Stimulated activated naive CD4-positive, alpha-beta T cell treated with Interleukin-2 at 50 U/mL for 16 hours (primary cell): ENCODE measurements around the gene LIX1.
"Not testable (repeated sequence)": the region's sequence is repeated elsewhere in the genome, so short reads cannot be mapped to it uniquely, and the experiment has no call there.

Experiments
- DNase-seq: peaks from one replicate; lab custom pipeline; 2025; lab: John Stamatoyannopoulos, UW

The LIX1 gene

DNA sequence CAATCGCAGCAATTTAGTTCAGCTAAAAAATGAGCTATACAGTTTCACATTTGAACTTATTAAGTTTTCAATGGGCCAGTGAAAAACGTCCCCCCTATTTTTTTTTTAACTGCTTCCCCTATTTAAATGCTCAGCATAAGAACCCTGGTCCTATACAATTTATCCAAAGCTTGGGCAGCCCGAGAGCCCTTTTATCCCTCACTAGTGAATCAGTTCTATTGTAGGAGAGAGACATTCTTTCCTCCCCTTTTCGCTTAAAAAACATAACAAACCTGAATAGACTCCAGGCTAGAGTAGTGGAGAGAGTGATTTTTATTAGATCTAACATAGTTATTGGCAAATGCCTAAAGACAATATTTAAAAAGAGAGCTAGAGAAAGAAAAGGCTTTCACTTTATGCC lies 1.4 kb downstream of the LIX1 start:
- DNase-seq: no peak

DNA sequence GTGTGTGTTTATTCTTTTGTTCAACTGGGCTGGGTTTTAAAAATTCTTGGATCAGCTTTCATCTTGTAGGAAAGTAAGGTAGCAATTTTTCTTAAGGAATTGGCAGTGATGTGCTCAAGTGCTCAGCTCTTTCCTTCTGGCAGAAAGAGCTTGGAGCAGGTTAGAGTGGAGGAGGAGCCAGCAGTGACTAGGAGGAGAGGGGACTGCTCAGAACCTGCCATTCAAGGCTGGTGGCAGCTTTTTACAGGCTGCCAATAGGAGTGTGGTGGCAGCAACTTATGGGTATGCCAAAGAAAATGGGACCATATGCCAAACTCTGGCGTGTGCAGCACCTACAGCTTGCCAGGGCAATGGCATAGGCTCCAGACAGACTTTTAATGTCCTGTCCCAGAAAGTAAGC lies 2.2 kb downstream of the LIX1 start:
- DNase-seq: not testable (repeated sequence)

GRCh38 chr5:97136475-97136874 lies 5.9 kb downstream of the LIX1 start:
- no peak for DNase-seq

GRCh38 chr5:97135868-97136267 lies 6.5 kb downstream of the LIX1 start:
- DNase-seq: no peak

DNA sequence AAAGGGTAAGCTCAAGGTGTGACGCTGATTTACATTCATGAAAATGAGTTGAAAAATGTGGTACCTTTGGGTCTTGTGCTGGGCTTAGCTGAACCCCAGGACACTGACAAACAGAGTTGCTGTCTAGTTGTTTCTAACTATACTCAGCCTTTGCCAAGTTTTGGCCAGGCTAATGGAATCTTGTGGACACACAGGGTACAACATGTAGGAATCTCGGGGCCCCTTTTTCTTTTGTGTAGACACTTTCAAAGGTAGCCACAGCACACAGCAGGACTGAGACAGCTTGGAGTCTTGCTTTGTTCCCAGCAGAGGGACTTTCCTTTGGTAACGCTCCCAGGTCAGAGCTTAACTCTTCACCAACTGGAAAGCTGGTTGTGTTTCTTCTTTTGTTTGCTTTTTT lies 7.8 kb downstream of the LIX1 start:
- DNase-seq: no peak

- DNase-seq: no peak
These were observed 9.3 kb downstream of the LIX1 start for GRCh38 chr5:97133101-97133500.

- DNase-seq: no peak
These were observed 10.5 kb downstream of the LIX1 start for GRCh38 chr5:97131921-97132320.

- DNase-seq: no peak
These were observed 11.2 kb downstream of the LIX1 start for GRCh38 chr5:97131139-97131710.

DNA sequence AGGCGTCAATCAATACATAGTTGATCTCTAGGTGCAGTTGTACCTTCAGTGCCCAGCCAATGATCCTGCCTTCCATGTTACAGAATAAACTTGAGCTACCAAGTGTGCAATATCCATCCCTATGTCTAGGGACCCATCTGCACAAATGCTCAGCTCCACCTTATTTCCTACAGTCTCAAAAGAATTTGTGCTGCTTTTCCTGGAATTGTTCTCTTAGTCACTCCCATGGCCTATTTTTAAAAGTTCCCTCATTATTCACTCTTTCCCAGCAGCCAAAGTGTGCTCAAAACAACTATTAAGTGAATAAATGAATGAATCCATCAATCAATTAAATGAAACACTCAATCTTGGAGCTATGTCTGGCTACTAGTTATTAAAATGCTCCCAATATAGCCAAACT lies 14.7 kb downstream of the LIX1 start:
- DNase-seq: no peak

DNA sequence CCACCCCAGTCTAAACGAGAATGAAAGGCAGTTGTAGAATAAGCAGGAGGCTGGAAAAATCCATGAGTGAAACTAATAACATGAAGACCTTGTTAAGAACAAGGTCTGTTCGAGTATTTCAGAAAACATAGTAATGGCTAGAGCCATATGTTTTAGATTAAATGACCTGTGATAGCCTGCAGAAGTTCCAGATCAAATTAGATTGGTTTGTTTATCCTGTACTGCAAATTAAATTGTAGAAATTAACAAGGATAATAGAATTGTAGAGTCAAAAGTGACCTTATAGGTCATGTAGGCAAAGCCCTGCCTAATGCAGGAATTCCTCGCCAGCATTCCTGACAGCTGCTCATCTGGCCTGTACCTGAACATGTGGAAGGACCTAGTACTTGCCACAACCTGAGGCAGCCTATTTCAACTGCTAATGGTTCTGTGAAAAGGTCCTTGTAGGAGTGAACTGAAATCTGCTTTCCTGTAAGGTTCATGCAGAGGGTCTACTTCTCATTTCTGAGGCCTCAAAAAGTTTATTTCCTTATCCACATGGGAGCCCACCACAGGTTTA lies 17.2 kb downstream of the LIX1 start:
- no peak for DNase-seq

GRCh38 chr5:97124335-97124734 lies 18.1 kb downstream of the LIX1 start:
- no peak for DNase-seq

GRCh38 chr5:97121848-97122247 lies 20.6 kb downstream of the LIX1 start:
- DNase-seq: no peak

- no peak for DNase-seq
These were observed 22.2 kb downstream of the LIX1 start for GRCh38 chr5:97120195-97120594.

- no peak for DNase-seq
These were observed 23.4 kb downstream of the LIX1 start for GRCh38 chr5:97119007-97119390.

GRCh38 chr5:97118261-97119006 lies 24.0 kb downstream of the LIX1 start:
- no peak for DNase-seq

GRCh38 chr5:97115932-97116331 lies 26.5 kb downstream of the LIX1 start:
- no peak for DNase-seq

- DNase-seq: no peak
These were observed 30.2 kb downstream of the LIX1 start for GRCh38 chr5:97112230-97112629.

- no peak for DNase-seq
These were observed 30.8 kb downstream of the LIX1 start for GRCh38 chr5:97111616-97112015.

GRCh38 chr5:97111004-97111403 lies 31.4 kb downstream of the LIX1 start:
- no peak for DNase-seq

GRCh38 chr5:97107318-97107717 lies 35.1 kb downstream of the LIX1 start:
- DNase-seq: no peak

- DNase-seq: no peak
These were observed 36.2 kb downstream of the LIX1 start for GRCh38 chr5:97106216-97106581.

DNA sequence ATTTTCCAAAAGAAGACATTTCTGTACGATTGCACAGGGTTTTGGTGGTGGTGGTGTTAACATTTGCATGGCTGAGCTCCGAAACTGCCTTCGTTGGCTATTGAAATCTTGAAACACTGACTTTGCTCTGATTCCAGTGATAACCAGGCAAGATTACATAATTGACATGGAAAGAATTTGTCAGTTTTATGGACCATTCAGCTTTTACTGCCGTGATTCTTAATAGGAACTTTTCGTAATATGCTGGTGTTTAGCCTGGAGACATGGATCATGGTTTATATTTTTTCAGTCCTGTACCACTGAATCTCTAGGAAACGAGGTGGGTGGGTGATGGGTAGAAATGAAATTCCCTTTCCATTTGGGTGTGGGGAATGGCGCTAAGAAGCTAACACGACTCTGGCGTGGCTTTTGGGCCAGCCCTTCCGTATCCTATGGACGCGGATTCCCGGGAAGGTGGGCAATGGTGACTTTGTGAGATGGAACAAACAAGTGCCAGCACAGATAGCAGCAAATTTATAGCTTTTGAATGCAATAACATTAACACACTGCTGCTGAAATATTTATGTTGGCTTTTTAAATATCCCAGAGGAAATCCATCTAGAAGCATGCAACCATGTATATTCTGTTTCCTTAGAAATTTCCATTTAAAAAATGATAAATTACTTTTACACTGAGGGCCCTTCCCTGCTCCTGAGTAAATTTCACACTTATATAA lies 36.8 kb downstream of the LIX1 start:
- DNase-seq: no peak

DNA sequence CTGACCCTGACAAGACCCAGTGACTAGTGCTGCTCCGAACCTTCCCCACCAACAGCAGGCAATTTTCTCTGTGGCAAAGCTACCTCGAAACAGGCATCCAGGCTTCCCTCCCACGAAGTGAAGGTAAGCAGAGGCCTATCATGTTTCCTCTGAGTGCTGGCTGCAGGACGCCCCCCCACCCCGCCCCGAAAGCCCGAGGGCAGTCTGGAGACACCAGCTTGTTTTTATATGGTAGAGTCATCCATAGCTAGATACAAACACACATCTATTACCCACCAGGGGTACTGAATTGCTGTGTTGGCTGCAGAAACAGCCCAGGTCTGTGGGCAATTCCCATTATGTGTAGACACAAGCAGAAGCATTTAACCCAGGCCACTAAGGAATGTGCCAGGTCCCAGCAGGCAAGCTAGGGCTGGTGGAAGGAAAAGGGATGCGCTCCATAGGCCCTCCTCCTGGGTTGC lies 40.4 kb downstream of the LIX1 start:
- DNase-seq: no peak
